ENCODE data around the gene THSD7A.

THSD7A gene

DNA sequence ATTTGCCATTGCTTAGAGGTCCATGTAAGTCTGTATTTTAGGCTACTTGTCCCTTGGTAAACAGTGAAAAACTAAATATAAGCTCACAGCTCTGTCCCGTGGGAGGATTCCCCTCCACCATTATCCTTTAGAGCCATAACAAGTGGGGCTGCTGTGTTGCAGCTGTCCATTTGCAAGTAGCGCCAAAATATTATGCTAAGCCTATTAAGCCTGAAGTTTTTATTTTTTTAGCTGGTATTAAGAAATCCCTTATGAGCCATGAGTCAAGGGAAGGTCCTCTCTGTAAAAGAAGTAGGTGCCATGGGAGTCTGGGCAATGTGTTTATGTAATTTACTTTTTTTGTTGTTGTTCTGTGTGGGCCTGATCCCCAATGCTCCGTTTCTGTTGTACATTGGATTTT is 183.9 kb downstream of the THSD7A start:
- no peak for DNase-seq (ENCODE audit: extremely low read depth in 1 of 2, low read depth in 1 of 2)

DNA sequence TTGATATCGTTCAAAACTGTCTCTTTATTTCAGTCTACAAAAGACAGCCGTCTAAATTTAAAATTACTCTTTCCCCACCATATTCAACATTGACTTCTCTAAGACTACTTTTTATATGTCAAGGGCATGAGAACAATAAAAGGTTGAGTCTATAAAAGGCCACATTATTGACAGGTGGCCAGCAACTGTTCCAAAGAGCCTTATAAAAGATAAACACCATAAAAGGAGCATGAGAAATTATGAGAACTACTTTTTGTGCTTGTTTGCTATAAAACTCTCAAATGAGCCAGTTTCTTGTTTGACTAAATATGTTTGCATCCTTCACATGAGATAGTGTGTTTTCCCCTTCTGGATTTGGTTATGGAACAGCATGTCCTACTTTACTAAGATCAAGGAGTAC is 189.2 kb downstream of the THSD7A start:
- DNase-seq (ENCODE audit: extremely low read depth in 1 of 2, low read depth in 1 of 2) = no peak

DNA sequence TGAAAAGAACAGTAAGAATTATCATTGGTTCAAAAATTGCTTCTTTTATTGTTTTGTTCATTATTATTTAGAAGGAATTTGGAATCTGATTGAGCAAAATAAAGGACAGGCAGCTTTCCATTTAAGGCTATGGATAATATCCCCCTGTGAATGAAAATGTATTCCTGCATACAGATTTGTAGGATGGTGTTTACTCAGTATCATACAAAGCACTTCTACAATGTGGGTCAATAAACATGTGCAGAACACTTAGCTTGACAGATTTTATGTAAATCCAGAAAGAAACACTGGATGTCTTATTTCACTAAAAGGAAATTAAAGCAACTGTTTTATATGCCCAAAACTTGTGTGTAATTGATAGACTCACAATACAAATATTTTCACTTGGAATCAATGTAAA is 189.7 kb downstream of the THSD7A start:
- DNase-seq (ENCODE audit: extremely low read depth in 1 of 2, low read depth in 1 of 2) = no peak

- DNase-seq (ENCODE audit: extremely low read depth in 1 of 2, low read depth in 1 of 2) = no peak
These were observed 193.8 kb downstream of the THSD7A start for GRCh38 chr7:11638011-11638774.

GRCh38 chr7:11636274-11636673 is 195.7 kb downstream of the THSD7A start:
- no peak for DNase-seq (ENCODE audit: extremely low read depth in 1 of 2, low read depth in 1 of 2)

- DNase-seq (ENCODE audit: extremely low read depth in 1 of 2, low read depth in 1 of 2) = no peak
These were observed 198.7 kb downstream of the THSD7A start for GRCh38 chr7:11633310-11633709.

- DNase-seq (ENCODE audit: extremely low read depth in 1 of 2, low read depth in 1 of 2) = no peak
These were observed 201.6 kb downstream of the THSD7A start for GRCh38 chr7:11630355-11630754.

- no peak for DNase-seq (ENCODE audit: extremely low read depth in 1 of 2, low read depth in 1 of 2)
These were observed 206.3 kb downstream of the THSD7A start for GRCh38 chr7:11625669-11626068.

GRCh38 chr7:11623093-11623678 is 208.8 kb downstream of the THSD7A start:
- no peak for DNase-seq (ENCODE audit: extremely low read depth in 1 of 2, low read depth in 1 of 2)

DNA sequence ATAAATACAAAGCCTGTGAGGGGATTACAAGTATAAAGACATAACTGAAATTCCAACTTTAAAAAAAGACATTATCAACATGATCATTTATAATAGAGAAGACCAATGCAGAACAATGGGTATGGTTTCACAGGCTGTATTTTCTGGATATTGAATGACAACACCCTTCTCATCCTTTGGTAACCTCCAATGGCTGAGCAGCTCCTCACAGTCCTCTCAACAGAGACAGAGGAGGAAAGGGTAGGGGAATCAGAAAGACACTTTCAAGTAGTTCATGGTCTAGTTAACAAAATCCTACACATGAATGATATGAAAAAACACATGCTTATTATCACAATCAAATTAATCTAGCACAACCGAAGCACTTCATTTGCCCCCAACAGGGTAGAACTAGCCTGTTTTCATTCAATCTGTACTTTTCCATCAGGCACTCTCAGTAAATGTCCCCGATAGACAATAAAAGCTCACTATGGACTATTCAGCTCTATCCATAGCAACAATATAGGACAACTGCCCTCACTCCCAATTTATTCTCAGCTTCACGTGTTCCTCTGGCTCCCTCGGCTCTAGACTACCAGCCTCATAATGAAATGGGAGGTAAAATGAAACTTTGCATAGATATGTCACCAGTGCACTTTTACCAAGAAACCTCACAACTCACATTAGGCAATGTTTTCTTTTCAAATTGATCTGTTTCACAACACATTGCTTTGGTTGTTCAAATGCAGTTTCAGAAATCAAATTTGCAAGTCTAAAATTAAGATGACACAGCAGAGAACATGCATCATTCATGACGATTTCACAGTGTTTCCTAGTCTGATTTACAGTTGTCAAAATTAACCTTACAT is 211.4 kb downstream of the THSD7A start:
- no peak for DNase-seq (ENCODE audit: extremely low read depth in 1 of 2, low read depth in 1 of 2)

GRCh38 chr7:11616466-11616865 is 215.5 kb downstream of the THSD7A start:
- no peak for DNase-seq (ENCODE audit: extremely low read depth in 1 of 2, low read depth in 1 of 2)

DNA sequence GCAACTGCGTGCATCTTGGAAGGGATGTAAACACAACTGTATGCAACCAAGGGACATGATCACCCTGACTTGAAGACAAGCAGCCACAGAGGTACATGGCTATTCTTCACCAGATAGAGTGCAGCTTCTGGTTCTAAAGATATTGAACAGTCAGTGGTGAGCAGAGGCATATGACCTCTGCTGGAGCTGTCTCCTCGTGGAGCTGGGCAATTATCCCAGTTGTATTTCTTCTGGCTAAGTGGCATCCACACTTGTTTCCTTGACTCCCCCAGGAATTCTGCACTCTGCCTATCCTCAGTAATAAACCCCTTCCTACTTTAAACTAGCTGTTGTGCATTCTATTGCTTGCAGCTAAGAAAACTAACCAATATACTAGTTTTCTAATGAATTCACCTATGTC is 216.8 kb downstream of the THSD7A start:
- no peak for DNase-seq (ENCODE audit: extremely low read depth in 1 of 2, low read depth in 1 of 2)

GRCh38 chr7:11613292-11613930 is 218.6 kb downstream of the THSD7A start:
- DNase-seq (ENCODE audit: extremely low read depth in 1 of 2, low read depth in 1 of 2) = no peak

GRCh38 chr7:11612737-11613136 is 219.3 kb downstream of the THSD7A start:
- no peak for DNase-seq (ENCODE audit: extremely low read depth in 1 of 2, low read depth in 1 of 2)

GRCh38 chr7:11609096-11609670 is 222.8 kb downstream of the THSD7A start:
- no peak for DNase-seq (ENCODE audit: extremely low read depth in 1 of 2, low read depth in 1 of 2)

GRCh38 chr7:11607686-11608085 is 224.3 kb downstream of the THSD7A start:
- DNase-seq (ENCODE audit: extremely low read depth in 1 of 2, low read depth in 1 of 2) = no peak

DNA sequence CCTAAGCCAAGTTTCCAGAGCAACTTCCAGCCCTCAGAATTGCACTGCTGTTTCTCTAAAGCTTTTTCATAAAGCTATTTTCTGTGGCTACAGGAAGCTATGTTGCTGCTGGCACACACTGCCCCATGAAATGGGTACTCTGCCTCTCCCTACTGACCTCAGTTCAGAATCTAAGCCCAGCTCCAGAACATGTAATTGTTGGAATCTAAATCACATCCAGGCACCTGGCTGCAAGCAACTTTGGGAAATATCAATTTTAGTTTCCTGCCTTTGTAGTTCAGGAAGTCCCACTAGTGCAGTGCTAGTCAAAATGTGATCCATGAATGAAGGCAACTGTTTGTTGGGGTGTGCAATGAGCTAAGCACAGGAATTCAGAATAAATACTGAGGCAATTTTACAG is 226.2 kb downstream of the THSD7A start:
- DNase-seq (ENCODE audit: extremely low read depth in 1 of 2, low read depth in 1 of 2) = no peak

DNA sequence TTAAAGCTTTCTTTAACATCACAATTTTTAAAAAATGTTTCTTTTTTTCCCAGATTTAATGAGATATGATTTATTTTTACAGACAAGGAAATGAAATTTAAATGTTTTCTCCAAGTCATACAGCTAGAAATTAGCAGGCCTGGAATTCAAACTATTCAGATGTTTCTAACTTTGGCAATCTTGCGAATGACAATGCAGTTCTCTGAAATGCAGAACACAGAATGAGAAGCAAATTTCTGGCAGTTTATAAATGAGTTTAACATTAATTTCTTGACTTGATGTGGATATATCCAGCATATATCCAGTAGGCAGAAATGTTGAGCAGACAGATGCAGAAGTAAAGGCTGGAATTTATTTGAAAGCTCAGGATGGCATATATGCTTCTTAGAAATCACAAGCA is 227.5 kb downstream of the THSD7A start:
- no peak for DNase-seq (ENCODE audit: extremely low read depth in 1 of 2, low read depth in 1 of 2)

- no peak for DNase-seq (ENCODE audit: extremely low read depth in 1 of 2, low read depth in 1 of 2)
These were observed 230.2 kb downstream of the THSD7A start for GRCh38 chr7:11601761-11602160.

DNA sequence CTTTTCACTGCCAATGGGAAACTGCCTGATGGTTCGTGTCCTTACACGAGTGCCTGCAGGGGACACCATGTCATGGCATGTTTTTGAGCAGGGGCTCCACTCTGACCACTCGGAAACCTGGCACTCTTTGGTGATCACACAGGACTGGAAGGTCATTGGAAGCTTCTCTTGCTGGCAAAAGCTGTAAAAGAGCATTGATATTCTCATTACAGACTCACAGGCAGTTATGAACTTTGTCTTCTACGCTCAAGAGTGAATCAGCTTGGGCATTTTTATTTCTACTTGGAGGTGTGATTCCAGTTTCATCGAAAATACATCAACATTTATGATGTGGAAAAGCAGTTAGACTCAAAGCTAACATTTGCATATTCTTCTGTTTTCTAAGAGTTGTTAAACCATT is 238.7 kb downstream of the THSD7A start:
- DNase-seq (ENCODE audit: extremely low read depth in 1 of 2, low read depth in 1 of 2) = no peak

DNA sequence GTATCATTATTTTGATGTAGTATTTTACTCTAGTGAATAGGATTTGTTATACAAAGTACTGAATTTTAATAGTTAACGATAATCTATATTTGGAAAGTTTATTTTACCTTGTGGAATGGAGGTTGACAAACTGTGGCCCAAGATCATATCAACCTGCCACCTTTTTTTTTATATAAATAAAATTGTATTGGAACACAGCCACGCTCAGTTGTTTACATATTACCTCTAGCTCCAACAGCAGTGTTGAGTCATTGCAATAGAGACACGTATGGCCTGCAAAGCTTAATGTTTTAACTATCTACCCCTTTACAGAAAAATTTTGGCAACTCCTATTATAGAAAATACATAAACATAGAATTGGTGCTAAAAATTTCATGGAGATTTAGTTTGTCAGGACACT is 239.3 kb downstream of the THSD7A start:
- no peak for DNase-seq (ENCODE audit: extremely low read depth in 1 of 2, low read depth in 1 of 2)
